Liver (tissue), 3 donors: Measurements from ENCODE around the gene HLA-DPB1.

Experiments
- EGR1 ChIP-seq, 2 donors: IDR thresholded peaks; 2 replicates each; pipeline ENCODE4 v1.6.1; 2016 to 2018; ENCODE audit warnings: antibody characterized with exemption in 2 of 2, low read depth in 2 of 2
- GABPA ChIP-seq, 2 donors: IDR thresholded peaks in 1 of 2; conservative IDR thresholded peaks in 1 of 2; 2 replicates each; pipeline ENCODE4 v1.6.1; 2016; ENCODE audit warnings: antibody characterized with exemption in 2 of 2, mild to moderate bottlenecking in 1 of 2, moderate library complexity in 1 of 2
- JUND ChIP-seq, 2 donors: IDR thresholded peaks; 2 replicates each; pipeline ENCODE4 v1.6.1; 2016; ENCODE audit warnings: antibody characterized with exemption in 2 of 2
- TF ChIP-seq, protein P1 (sequence below): fragments of 150-350 bp; IDR thresholded peaks from 2 replicates; pipeline ENCODE4 v1.5.1; 2017; ENCODE audit warnings: improper control_type of control experiment, low read depth, low read length; ENCODE audit not compliant: missing input control
- donor health status: healthy.
- donor health status: healthy.

DNA sequence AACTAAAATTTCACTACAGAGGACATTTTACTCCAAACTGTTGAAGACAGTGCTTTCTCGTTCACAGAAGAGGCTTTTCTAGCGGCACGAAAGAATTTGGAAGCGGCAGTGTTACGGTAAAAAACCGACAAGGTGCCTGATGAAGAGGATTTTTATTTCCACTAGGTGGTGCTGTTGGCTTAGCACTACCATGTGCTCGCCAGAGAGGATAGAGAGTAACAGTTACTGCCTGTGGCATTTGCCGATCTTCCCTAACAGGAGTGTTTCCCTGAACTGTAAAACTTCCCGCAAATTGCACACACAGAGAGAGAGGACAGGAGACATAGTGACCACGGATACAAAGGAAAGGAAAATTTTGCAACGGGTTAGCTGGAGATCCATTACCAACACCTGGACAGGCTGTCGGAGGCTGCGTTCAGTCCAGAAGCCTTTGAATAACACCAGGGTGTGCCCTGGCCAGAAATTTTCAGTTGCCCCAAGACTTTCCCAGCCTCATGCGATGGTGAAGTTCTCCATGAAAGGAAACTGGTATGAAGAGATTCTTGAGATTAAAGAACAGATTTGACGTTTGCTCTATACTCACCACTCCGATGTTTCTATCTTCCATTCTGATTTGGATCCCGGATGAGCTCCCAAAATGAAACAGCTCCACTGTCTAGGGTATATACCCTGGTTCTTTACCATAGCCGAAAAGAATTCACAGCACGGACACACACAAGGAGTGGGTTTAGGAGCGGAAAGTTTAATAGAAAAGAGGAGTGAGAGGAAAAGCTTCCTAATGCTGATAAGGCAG lies 48.1 kb downstream of the HLA-DPB1 start:
- TF ChIP-seq, protein P1, sequence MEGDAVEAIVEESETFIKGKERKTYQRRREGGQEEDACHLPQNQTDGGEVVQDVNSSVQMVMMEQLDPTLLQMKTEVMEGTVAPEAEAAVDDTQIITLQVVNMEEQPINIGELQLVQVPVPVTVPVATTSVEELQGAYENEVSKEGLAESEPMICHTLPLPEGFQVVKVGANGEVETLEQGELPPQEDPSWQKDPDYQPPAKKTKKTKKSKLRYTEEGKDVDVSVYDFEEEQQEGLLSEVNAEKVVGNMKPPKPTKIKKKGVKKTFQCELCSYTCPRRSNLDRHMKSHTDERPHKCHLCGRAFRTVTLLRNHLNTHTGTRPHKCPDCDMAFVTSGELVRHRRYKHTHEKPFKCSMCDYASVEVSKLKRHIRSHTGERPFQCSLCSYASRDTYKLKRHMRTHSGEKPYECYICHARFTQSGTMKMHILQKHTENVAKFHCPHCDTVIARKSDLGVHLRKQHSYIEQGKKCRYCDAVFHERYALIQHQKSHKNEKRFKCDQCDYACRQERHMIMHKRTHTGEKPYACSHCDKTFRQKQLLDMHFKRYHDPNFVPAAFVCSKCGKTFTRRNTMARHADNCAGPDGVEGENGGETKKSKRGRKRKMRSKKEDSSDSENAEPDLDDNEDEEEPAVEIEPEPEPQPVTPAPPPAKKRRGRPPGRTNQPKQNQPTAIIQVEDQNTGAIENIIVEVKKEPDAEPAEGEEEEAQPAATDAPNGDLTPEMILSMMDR = peak; percentile 43
- no peak for TF ChIP-seq EGR1 (IDR thresholded peaks at IDR 0.05; ENCODE audit: low read depth in 2 of 2)
- TF ChIP-seq GABPA (IDR thresholded peaks at IDR 0.05 in 1 of 2, conservative IDR thresholded peaks at IDR 0.05 in 1 of 2) = no peak
- TF ChIP-seq JUND (IDR thresholded peaks at IDR 0.05) = no peak
